WTC11 (cell line): Measurements from ENCODE around the gene AAGAB. TPM values are rescaled to one million over a fixed set of nuclear protein-coding genes. Genes with fewer than 3 reads are reported as not detected.

ENCODE experiments used
- ATAC-seq: fragments of 200-7000 bp; cut with Tn5 transposase; 2 replicates; pipeline ENCODE4 v1.10.0; 2021; ENCODE audit warnings: mild to moderate bottlenecking, moderate library complexity
- CTCF ChIA-PET: fragments of 300-600 bp; sonication (Branson Sonifier 250); formaldehyde crosslinking; loops from one replicate; lab custom pipeline; 2021; ENCODE audit warnings: antibody characterized with exemption; lab: Charles Lee
- POLR2A ChIA-PET: fragments of 350-600 bp; sonication (Branson Sonifier 250); formaldehyde crosslinking; loops from one replicate; lab custom pipeline; 2021; ENCODE audit warnings: antibody characterized with exemption; lab: Charles Lee
- DNase-seq: peaks from one replicate; pipeline ENCODE4 v3.0.0; 2021; ENCODE audit warnings: low spot score
- H3K27ac Mint-ChIP-seq: 2 replicates; pipeline ENCODE4 v1.8.0; 2021; ENCODE audit warnings: mixed read lengths
- H3K27me3 Mint-ChIP-seq: 2 replicates; pipeline ENCODE4 v1.8.0; 2021; ENCODE audit warnings: low read depth, mild to moderate bottlenecking, moderate library complexity, mixed read lengths
- H3K36me3 Mint-ChIP-seq: 2 replicates; pipeline ENCODE4 v1.8.0; 2021; ENCODE audit warnings: mixed read lengths
- H3K4me1 Mint-ChIP-seq: 2 replicates; pipeline ENCODE4 v1.8.0; 2022; ENCODE audit warnings: mixed read lengths
- H3K4me3 Mint-ChIP-seq: 2 replicates; pipeline ENCODE4 v1.8.0; 2021; ENCODE audit warnings: mild to moderate bottlenecking, moderate library complexity, mixed read lengths
- H3K9me3 Mint-ChIP-seq: 2 replicates; pipeline ENCODE4 v1.8.0; 2021; ENCODE audit warnings: mixed read lengths
- ATF1 ChIP-seq: sonication (generic); formaldehyde crosslinking; IDR thresholded peaks from 2 replicates; pipeline ENCODE4 v1.8.1; 2023; ENCODE audit warnings: mild to moderate bottlenecking, moderate library complexity, missing genetic modification reagents
- CBFB ChIP-seq: sonication (generic); formaldehyde crosslinking; IDR thresholded peaks from 2 replicates; pipeline ENCODE4 v1.8.1; 2022; ENCODE audit warnings: mild to moderate bottlenecking, low read depth, missing genetic modification reagents
- ELF4 ChIP-seq: sonication (generic); formaldehyde crosslinking; IDR thresholded peaks from 2 replicates; pipeline ENCODE4 v1.8.1; 2022; ENCODE audit warnings: low read depth, mild to moderate bottlenecking, moderate library complexity, missing genetic modification reagents
- GABPB1 ChIP-seq: sonication (generic); formaldehyde crosslinking; IDR thresholded peaks from 2 replicates; pipeline ENCODE4 v1.8.1; 2023; ENCODE audit warnings: mild to moderate bottlenecking, missing genetic modification reagents
- KAT7 ChIP-seq: sonication (generic); formaldehyde crosslinking; IDR thresholded peaks from 2 replicates; pipeline ENCODE4 v1.8.1; 2023; ENCODE audit warnings: missing genetic modification reagents, mild to moderate bottlenecking, borderline replicate concordance
- RELA ChIP-seq: sonication (generic); formaldehyde crosslinking; IDR thresholded peaks from 2 replicates; pipeline ENCODE4 v1.8.1; 2022; ENCODE audit warnings: missing genetic modification reagents, mild to moderate bottlenecking, borderline replicate concordance
- SP1 ChIP-seq: sonication (generic); formaldehyde crosslinking; conservative IDR thresholded peaks from 2 replicates; pipeline ENCODE4 v1.8.1; 2022; ENCODE audit warnings: missing genetic modification reagents
- ZNF232 ChIP-seq: sonication (generic); formaldehyde crosslinking; IDR thresholded peaks from 2 replicates; pipeline ENCODE4 v1.8.0; 2022; ENCODE audit warnings: mild to moderate bottlenecking, missing genetic modification reagents
- total RNA-seq: library from RNA; stranded (reverse); gene quantifications from 3 replicates; pipeline ENCODE4 v1.2.3, GENCODE V29; 2021
- TF ChIP-seq, protein P1 (sequence below): sonication (generic); formaldehyde crosslinking; IDR thresholded peaks from 2 replicates; pipeline ENCODE4 v1.8.0; 2022; ENCODE audit warnings: mild to moderate bottlenecking, missing genetic modification reagents
- TF ChIP-seq, protein P2 (sequence below): sonication (generic); formaldehyde crosslinking; IDR thresholded peaks from 2 replicates; pipeline ENCODE4 v1.8.1; 2022; ENCODE audit warnings: low read depth, missing genetic modification reagents, borderline replicate concordance
- TF ChIP-seq, protein P3 (sequence below): sonication (generic); formaldehyde crosslinking; IDR thresholded peaks from 2 replicates; pipeline ENCODE4 v1.8.0; 2022; ENCODE audit warnings: mild to moderate bottlenecking, missing genetic modification reagents
- TF ChIP-seq, protein P4 (sequence below): sonication (generic); formaldehyde crosslinking; IDR thresholded peaks from 2 replicates; pipeline ENCODE4 v1.8.1; 2023; ENCODE audit warnings: mild to moderate bottlenecking, moderate library complexity, missing genetic modification reagents
- TF ChIP-seq, protein P5 (sequence below): fragments of 250-450 bp; sonication (Bioruptor Pico); IDR thresholded peaks from 2 replicates; pipeline ENCODE4 v2.1.2; 2022; ENCODE audit warnings: mild to moderate bottlenecking, moderate library complexity
- TF ChIP-seq, protein P6 (sequence below): fragments of 250-450 bp; sonication (Bioruptor Pico); conservative IDR thresholded peaks from 2 replicates; pipeline ENCODE4 v1.9.0; 2021; ENCODE audit warnings: mild to moderate bottlenecking
- TF ChIP-seq, protein P7 (sequence below): sonication (generic); formaldehyde crosslinking; IDR thresholded peaks from 2 replicates; pipeline ENCODE4 v1.8.1; 2022; ENCODE audit warnings: mild to moderate bottlenecking, moderate library complexity, missing genetic modification reagents
- TF ChIP-seq, protein P8 (sequence below): sonication (generic); formaldehyde crosslinking; IDR thresholded peaks from 2 replicates; pipeline ENCODE4 v1.8.1; 2022; ENCODE audit warnings: missing genetic modification reagents, borderline replicate concordance
- TF ChIP-seq, protein P9 (sequence below): fragments of 250-450 bp; sonication (Bioruptor Pico); IDR thresholded peaks from 2 replicates; pipeline ENCODE4 v1.9.0; 2021; ENCODE audit warnings: mild to moderate bottlenecking, borderline replicate concordance

The AAGAB gene
- total RNA-seq, 1 experiment from 2014 or later: 41.7 TPM

DNA sequence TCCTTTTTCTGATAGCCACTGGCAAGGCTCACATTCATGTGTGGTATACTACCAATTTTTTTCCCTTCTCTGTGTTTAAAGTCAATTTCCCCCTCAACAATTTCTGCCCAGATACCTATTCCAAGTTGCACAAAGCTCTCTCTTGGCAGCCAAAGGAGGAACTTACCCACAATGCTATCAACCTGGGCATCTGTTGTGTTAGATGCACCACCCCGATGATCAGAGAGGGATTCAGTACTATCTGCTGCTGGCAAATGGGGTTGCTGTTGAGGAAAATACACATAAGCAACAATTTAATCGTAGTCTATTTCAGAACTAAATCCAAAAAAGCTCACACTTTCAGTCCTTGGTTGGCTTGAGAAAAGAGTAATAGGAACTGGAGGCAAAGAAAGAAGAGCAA is 46.1 kb downstream of the AAGAB start (continued):
- no peak for TF ChIP-seq ELF4

DNA sequence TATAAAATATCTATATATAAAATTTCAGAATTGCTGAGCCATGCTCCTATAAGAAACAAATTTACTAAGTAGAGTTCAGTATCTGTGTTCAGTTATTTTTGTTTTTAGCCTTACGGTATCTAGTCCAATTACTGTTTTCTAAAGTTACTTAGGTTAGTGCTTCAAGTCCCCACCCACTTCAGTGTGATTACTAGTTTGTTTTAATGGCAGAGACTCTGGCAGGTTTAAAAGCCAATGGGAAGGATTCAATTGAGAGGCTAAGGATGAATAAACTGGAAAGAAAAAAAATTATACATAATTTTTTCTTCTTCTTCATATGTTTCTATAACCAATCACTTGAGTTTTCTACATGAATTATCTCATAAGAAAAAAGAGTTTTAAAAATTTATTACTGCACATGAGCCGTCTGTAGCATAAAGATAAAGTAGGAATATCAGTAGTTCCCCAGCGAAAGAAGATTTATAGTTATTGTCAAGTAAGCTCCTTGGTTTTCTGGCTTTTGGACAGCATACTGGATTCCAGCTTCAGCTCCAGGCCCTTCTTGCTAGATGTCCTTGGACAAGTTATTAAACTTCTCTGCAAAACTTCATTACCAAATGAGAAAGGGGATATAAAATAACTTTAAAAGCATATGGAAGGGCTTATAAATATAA is 46.8 kb downstream of the AAGAB start:
- Mint-ChIP-seq H3K4me3 (no peak overlapping the region), H3K27me3 (no peaks in the 10 kb centered on the region), H3K36me3 (peaks cover 9% of the 10 kb centered on the region), H3K4me1 (no peaks in the 10 kb centered on the region), H3K9me3 (no peaks in the 10 kb centered on the region), H3K27ac (no peak overlapping the region)
- ATAC-seq (no peak), DNase-seq (no peak)
- CTCF ChIA-PET: interaction anchor here (1.7 kb wide), 1 partner anchor 226 kb away, joined by 3 read pairs; no protein-coding TSS in a partner anchor
- POLR2A ChIA-PET: interaction anchor here (0.6 kb wide), 1 partner anchor 190 kb away, joined by 4 read pairs; no protein-coding TSS in a partner anchor
- TF ChIP-seq, protein P1, sequence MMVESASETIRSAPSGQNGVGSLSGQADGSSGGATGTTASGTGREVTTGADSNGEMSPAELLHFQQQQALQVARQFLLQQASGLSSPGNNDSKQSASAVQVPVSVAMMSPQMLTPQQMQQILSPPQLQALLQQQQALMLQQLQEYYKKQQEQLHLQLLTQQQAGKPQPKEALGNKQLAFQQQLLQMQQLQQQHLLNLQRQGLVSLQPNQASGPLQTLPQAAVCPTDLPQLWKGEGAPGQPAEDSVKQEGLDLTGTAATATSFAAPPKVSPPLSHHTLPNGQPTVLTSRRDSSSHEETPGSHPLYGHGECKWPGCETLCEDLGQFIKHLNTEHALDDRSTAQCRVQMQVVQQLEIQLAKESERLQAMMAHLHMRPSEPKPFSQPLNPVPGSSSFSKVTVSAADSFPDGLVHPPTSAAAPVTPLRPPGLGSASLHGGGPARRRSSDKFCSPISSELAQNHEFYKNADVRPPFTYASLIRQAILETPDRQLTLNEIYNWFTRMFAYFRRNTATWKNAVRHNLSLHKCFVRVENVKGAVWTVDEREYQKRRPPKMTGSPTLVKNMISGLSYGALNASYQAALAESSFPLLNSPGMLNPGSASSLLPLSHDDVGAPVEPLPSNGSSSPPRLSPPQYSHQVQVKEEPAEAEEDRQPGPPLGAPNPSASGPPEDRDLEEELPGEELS: no peak
- no peak for TF ChIP-seq CBFB (CRISPR knock-in tag)
- TF ChIP-seq, protein P2, sequence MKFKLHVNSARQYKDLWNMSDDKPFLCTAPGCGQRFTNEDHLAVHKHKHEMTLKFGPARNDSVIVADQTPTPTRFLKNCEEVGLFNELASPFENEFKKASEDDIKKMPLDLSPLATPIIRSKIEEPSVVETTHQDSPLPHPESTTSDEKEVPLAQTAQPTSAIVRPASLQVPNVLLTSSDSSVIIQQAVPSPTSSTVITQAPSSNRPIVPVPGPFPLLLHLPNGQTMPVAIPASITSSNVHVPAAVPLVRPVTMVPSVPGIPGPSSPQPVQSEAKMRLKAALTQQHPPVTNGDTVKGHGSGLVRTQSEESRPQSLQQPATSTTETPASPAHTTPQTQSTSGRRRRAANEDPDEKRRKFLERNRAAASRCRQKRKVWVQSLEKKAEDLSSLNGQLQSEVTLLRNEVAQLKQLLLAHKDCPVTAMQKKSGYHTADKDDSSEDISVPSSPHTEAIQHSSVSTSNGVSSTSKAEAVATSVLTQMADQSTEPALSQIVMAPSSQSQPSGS (CRISPR knock-in tag): no peak
- TF ChIP-seq GABPB1 (CRISPR knock-in tag): no peak
- TF ChIP-seq ATF1 (CRISPR knock-in tag): no peak
- TF ChIP-seq, protein P3, sequence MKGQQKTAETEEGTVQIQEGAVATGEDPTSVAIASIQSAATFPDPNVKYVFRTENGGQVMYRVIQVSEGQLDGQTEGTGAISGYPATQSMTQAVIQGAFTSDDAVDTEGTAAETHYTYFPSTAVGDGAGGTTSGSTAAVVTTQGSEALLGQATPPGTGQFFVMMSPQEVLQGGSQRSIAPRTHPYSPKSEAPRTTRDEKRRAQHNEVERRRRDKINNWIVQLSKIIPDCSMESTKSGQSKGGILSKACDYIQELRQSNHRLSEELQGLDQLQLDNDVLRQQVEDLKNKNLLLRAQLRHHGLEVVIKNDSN (CRISPR knock-in tag): no peak
- TF ChIP-seq KAT7: no peak
- TF ChIP-seq, protein P4, sequence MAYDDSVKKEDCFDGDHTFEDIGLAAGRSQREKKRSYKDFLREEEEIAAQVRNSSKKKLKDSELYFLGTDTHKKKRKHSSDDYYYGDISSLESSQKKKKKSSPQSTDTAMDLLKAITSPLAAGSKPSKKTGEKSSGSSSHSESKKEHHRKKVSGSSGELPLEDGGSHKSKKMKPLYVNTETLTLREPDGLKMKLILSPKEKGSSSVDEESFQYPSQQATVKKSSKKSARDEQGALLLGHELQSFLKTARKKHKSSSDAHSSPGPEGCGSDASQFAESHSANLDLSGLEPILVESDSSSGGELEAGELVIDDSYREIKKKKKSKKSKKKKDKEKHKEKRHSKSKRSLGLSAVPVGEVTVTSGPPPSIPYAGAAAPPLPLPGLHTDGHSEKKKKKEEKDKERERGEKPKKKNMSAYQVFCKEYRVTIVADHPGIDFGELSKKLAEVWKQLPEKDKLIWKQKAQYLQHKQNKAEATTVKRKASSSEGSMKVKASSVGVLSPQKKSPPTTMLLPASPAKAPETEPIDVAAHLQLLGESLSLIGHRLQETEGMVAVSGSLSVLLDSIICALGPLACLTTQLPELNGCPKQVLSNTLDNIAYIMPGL (CRISPR knock-in tag): no peak
- no peak for TF ChIP-seq ZNF232 (CRISPR knock-in tag)
- TF ChIP-seq, protein P5, sequence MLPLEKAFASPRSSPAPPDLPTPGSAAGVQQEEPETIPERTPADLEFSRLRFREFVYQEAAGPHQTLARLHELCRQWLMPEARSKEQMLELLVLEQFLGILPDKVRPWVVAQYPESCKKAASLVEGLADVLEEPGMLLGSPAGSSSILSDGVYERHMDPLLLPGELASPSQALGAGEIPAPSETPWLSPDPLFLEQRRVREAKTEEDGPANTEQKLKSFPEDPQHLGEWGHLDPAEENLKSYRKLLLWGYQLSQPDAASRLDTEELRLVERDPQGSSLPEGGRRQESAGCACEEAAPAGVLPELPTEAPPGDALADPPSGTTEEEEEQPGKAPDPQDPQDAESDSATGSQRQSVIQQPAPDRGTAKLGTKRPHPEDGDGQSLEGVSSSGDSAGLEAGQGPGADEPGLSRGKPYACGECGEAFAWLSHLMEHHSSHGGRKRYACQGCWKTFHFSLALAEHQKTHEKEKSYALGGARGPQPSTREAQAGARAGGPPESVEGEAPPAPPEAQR: no peak
- no peak for TF ChIP-seq RELA (CRISPR knock-in tag)
- TF ChIP-seq, protein P6, sequence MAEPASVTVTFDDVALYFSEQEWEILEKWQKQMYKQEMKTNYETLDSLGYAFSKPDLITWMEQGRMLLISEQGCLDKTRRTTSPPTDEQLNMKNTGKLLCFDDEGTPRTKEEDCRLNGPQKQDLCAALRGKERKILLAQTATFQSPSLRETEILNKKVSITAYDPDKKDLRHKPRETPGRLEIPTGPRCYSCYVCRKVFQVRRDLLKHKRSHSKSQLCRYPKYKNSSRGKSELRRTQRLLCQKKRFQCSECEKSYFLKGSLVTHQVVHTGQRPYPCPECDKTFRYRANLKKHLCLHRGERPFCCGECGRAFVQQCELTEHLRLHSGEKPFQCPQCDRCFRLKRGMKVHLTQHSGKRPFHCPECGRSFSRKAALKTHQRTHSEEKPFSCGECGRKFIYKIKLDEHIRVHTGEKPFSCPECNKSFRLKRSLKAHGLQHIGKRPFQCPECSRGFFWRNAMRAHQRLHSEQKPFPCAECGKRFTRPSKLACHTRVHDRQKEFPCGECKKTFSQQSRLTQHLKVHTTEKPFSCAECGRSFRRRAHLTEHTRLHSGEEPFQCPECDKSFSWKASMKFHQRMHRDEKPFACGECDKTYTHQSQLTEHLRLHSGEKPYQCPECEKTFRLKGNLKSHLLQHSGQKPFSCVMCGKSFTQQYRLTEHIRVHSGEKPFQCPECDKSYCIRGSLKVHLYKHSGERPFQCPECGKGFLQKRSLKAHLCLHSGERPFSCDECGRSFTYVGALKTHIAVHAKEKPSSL (CRISPR knock-in tag): no peak
- TF ChIP-seq SP1 (CRISPR knock-in tag): no peak
- TF ChIP-seq, protein P7, sequence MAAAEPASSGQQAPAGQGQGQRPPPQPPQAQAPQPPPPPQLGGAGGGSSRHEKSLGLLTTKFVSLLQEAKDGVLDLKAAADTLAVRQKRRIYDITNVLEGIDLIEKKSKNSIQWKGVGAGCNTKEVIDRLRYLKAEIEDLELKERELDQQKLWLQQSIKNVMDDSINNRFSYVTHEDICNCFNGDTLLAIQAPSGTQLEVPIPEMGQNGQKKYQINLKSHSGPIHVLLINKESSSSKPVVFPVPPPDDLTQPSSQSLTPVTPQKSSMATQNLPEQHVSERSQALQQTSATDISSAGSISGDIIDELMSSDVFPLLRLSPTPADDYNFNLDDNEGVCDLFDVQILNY (CRISPR knock-in tag): no peak
- TF ChIP-seq, protein P8, sequence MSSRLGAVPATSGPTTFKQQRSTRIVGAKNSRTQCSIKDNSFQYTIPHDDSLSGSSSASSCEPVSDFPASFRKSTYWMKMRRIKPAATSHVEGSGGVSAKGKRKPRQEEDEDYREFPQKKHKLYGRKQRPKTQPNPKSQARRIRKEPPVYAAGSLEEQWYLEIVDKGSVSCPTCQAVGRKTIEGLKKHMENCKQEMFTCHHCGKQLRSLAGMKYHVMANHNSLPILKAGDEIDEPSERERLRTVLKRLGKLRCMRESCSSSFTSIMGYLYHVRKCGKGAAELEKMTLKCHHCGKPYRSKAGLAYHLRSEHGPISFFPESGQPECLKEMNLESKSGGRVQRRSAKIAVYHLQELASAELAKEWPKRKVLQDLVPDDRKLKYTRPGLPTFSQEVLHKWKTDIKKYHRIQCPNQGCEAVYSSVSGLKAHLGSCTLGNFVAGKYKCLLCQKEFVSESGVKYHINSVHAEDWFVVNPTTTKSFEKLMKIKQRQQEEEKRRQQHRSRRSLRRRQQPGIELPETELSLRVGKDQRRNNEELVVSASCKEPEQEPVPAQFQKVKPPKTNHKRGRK (CRISPR knock-in tag): no peak
- TF ChIP-seq ELF4: no peak
- TF ChIP-seq, protein P9, sequence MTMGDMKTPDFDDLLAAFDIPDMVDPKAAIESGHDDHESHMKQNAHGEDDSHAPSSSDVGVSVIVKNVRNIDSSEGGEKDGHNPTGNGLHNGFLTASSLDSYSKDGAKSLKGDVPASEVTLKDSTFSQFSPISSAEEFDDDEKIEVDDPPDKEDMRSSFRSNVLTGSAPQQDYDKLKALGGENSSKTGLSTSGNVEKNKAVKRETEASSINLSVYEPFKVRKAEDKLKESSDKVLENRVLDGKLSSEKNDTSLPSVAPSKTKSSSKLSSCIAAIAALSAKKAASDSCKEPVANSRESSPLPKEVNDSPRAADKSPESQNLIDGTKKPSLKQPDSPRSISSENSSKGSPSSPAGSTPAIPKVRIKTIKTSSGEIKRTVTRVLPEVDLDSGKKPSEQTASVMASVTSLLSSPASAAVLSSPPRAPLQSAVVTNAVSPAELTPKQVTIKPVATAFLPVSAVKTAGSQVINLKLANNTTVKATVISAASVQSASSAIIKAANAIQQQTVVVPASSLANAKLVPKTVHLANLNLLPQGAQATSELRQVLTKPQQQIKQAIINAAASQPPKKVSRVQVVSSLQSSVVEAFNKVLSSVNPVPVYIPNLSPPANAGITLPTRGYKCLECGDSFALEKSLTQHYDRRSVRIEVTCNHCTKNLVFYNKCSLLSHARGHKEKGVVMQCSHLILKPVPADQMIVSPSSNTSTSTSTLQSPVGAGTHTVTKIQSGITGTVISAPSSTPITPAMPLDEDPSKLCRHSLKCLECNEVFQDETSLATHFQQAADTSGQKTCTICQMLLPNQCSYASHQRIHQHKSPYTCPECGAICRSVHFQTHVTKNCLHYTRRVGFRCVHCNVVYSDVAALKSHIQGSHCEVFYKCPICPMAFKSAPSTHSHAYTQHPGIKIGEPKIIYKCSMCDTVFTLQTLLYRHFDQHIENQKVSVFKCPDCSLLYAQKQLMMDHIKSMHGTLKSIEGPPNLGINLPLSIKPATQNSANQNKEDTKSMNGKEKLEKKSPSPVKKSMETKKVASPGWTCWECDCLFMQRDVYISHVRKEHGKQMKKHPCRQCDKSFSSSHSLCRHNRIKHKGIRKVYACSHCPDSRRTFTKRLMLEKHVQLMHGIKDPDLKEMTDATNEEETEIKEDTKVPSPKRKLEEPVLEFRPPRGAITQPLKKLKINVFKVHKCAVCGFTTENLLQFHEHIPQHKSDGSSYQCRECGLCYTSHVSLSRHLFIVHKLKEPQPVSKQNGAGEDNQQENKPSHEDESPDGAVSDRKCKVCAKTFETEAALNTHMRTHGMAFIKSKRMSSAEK (CRISPR knock-in tag): no peak
